DOHH2 (cell line): ENCODE results near the gene GDF10.

ENCODE experiments used
- H3F3A ChIP-seq: fragments of 200-600 bp; sonication (generic), shearing (Covaris generic); 2 replicates; pipeline ENCODE4 v1.6.0; 2016; ENCODE audit warnings: antibody characterized with exemption, mild to moderate bottlenecking; ENCODE audit not compliant: control insufficient read depth, insufficient read depth
- H3K27ac ChIP-seq: fragments of 200-600 bp; sonication (generic); 2 replicates; pipeline ENCODE4 v1.5.1; 2014; ENCODE audit warnings: low read depth, mild to moderate bottlenecking, low read length, moderate library complexity
- H3K27me3 ChIP-seq: fragments of 200-600 bp; sonication (generic); 2 replicates; pipeline ENCODE4 v1.6.1; 2014; ENCODE audit warnings: mild to moderate bottlenecking, low read length, mixed read lengths; ENCODE audit not compliant: control insufficient read depth
- H3K36me3 ChIP-seq: fragments of 200-600 bp; sonication (generic); 2 replicates; pipeline ENCODE4 v1.6.1; 2014; ENCODE audit warnings: mild to moderate bottlenecking, low read length, moderate library complexity, mixed read lengths; ENCODE audit not compliant: control insufficient read depth
- H3K4me1 ChIP-seq: fragments of 200-600 bp; sonication (generic); 2 replicates; pipeline ENCODE4 v1.6.1; 2014; ENCODE audit warnings: mild to moderate bottlenecking, low read length, mixed read lengths; ENCODE audit not compliant: control insufficient read depth
- H3K4me2 ChIP-seq: fragments of 200-600 bp; sonication (generic); 2 replicates; pipeline ENCODE4 v1.6.0; 2014; ENCODE audit warnings: mild to moderate bottlenecking, low read length, moderate library complexity
- H3K4me3 ChIP-seq: fragments of 200-600 bp; sonication (generic); 2 replicates; pipeline ENCODE4 v1.5.1; 2014; ENCODE audit warnings: mild to moderate bottlenecking, low read length, mixed read lengths
- H3K79me2 ChIP-seq: fragments of 200-600 bp; sonication (generic); 2 replicates; pipeline ENCODE4 v1.6.1; 2014; ENCODE audit warnings: mild to moderate bottlenecking, low read length, mixed read lengths; ENCODE audit not compliant: control insufficient read depth
- H3K9me2 ChIP-seq: fragments of 200-600 bp; sonication (generic); replicated peaks from 2 replicates; pipeline ENCODE4 v1.6.1; 2014; ENCODE audit warnings: mild to moderate bottlenecking, low read length, mixed read lengths; ENCODE audit not compliant: control insufficient read depth
- H3K9me3 ChIP-seq: fragments of 200-600 bp; sonication (generic); 2 replicates; pipeline ENCODE4 v1.6.1; 2014; ENCODE audit warnings: antibody characterized with exemption, low read length, mixed read lengths; ENCODE audit not compliant: control insufficient read depth, insufficient read depth
- H4K20me1 ChIP-seq: fragments of 200-600 bp; sonication (generic); 2 replicates; pipeline ENCODE4 v1.6.0; 2014; ENCODE audit warnings: low read depth, mild to moderate bottlenecking, antibody characterized with exemption, low read length, moderate library complexity; ENCODE audit not compliant: control insufficient read depth, insufficient read depth
- CTCF ChIP-seq: fragments of 200-600 bp; sonication (generic); IDR thresholded peaks from one replicate; pipeline ENCODE4 v1.5.1; 2014; ENCODE audit warnings: antibody characterized with exemption, mild to moderate bottlenecking, low read depth, low read length; ENCODE audit not compliant: poor library complexity, severe bottlenecking
- EZH2phosphoT487 ChIP-seq: fragments of 200-600 bp; sonication (generic); IDR thresholded peaks from 2 replicates; pipeline ENCODE4 v1.6.1; 2017; ENCODE audit warnings: borderline replicate concordance, mild to moderate bottlenecking, antibody characterized with exemption, low read length, moderate library complexity, mixed read lengths

Gene GDF10

GRCh38 chr10:47332946-47333345 lies 32.9 kb downstream of the GDF10 start:
- H3K4me2 ChIP-seq: no peak overlapping the region
- no peaks in the 10 kb centered on the region for H3K27me3 ChIP-seq
- peaks cover 3% of the 10 kb centered on the region; the same call in 1 of the 2 replicates for H3K9me3 ChIP-seq
- TF ChIP-seq EZH2phosphoT487 (no peak), CTCF (no peak)
- no peaks in the 10 kb centered on the region for H4K20me1 ChIP-seq
- no peaks in the 10 kb centered on the region for H3F3A ChIP-seq
- no peaks in the 10 kb centered on the region for H3K4me1 ChIP-seq
- no peaks in the 10 kb centered on the region for H3K36me3 ChIP-seq
- no peak overlapping the region for H3K27ac ChIP-seq
- H3K9me2 ChIP-seq: no peaks in the 10 kb centered on the region
- H3K79me2 ChIP-seq: no peaks in the 10 kb centered on the region
- H3K4me3 ChIP-seq: no peak overlapping the region

- Histone ChIP-seq H4K20me1 (no peaks in the 10 kb centered on the region), H3K9me3 (no peaks in the 10 kb centered on the region; the same call in 1 of the 2 replicates), H3K27ac (no peak overlapping the region), H3K4me2 (no peak overlapping the region), H3K36me3 (no peaks in the 10 kb centered on the region), H3K4me3 (no peak overlapping the region), H3K79me2 (no peaks in the 10 kb centered on the region), H3K4me1 (no peaks in the 10 kb centered on the region), H3K9me2 (no peaks in the 10 kb centered on the region), H3F3A (no peaks in the 10 kb centered on the region), H3K27me3 (no peaks in the 10 kb centered on the region)
- no peak for TF ChIP-seq CTCF
- TF ChIP-seq EZH2phosphoT487: no peak
Observed at GRCh38 chr10:47333532-47333931, 33.5 kb downstream of the GDF10 start.

- no peak overlapping the region for H3K27ac ChIP-seq
- no peak overlapping the region for H3K4me2 ChIP-seq
- H3K27me3 ChIP-seq: no peaks in the 10 kb centered on the region
- no peaks in the 10 kb centered on the region for H4K20me1 ChIP-seq
- H3F3A ChIP-seq: no peaks in the 10 kb centered on the region
- no peaks in the 10 kb centered on the region for H3K4me1 ChIP-seq
- H3K79me2 ChIP-seq: no peaks in the 10 kb centered on the region
- TF ChIP-seq EZH2phosphoT487: no peak
- no peak for TF ChIP-seq CTCF
- H3K36me3 ChIP-seq: no peaks in the 10 kb centered on the region
- H3K9me2 ChIP-seq: no peaks in the 10 kb centered on the region
- H3K4me3 ChIP-seq: no peak overlapping the region
- no peaks in the 10 kb centered on the region for H3K9me3 ChIP-seq
Observed at GRCh38 chr10:47334466-47335295, 34.7 kb downstream of the GDF10 start.
